ENCODE data around the gene NPHP4. TPM values are rescaled to one million over a fixed set of nuclear protein-coding genes. Genes with fewer than 3 reads are reported as not detected.
A peak's percentile ranks its signal among the peaks of the same experiment; 100 is the strongest.
"Not testable (repeated sequence)": the region's sequence is repeated elsewhere in the genome, so short reads cannot be mapped to it uniquely, and the experiment has no call there.

The NPHP4 gene
- total RNA-seq, 1 experiment from 2014 or later = 1.9 TPM

GRCh38 chr1:5934058-5934884 is 58.0 kb downstream of the NPHP4 start:
- DNase-seq (ENCODE audit: low spot score) = no peak

DNA sequence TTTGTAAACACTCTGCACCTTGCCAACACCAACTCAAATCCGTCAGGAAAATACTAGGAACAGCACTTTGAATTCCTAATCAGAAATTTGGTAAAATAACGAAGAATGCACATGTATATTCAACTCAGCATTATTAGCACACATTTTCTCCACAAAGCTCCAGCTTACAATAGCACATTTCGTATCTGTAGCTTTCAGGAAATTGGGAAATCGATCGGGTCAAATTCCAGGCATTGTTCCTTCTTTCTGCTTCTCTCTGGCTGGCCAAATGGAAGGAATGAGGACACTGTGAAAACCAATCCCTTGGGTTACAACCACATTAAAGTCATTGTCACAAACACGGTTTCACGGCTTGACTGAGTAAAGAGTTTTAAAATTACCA is 58.6 kb downstream of the NPHP4 start:
- no peak for DNase-seq (ENCODE audit: low spot score)

DNA sequence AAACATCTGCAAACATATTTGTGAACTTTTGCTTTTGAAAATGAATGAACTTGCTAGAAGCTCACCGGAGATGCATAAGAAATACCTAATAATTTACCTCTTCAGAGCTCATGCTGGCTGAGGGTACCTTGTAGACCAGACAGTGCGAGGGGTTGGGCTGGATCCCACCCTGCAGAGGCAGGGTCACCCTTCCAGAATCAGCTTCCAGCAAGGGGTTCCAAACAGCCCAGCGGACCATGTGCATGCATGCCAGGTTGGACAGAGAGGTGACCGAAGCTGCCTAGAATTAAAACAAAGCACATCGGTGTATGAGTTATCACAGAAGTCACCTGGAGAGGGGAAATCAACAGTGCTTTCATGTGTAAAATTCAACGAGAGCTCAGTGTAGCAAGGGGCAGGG is 59.2 kb downstream of the NPHP4 start:
- no peak for DNase-seq (ENCODE audit: low spot score)

DNA sequence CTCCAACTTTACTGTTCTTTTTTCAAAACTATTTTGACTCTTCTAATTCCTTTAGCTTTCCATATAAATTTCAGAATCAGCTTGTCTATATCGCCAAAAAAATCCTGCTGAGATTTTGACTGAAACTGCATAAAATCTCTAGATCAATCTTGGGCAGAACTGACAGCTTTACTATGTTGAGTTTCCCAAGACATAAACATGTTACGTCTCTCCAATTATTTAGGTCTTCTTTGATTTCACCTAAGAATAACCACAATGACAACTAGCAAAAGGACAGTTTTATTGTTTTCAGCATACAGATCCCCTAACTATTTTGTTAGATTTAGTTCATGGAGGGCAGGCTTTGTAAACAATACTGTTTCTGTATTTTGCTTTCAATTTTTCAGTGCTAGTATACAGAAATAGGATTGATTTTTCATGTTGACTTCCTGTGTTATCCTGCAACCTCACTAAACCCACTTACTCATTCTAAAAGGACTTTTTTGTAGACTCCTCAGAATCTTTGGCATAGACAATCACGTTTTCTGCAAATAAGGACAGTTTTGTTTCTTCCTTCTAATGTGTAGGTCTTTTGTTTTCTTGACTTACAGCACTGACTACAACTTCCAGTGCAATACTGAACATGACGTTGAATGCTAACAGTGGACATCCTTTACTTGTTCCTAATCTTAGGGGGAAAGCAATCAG is 63.4 kb downstream of the NPHP4 start:
- no peak for DNase-seq (ENCODE audit: low spot score)

DNA sequence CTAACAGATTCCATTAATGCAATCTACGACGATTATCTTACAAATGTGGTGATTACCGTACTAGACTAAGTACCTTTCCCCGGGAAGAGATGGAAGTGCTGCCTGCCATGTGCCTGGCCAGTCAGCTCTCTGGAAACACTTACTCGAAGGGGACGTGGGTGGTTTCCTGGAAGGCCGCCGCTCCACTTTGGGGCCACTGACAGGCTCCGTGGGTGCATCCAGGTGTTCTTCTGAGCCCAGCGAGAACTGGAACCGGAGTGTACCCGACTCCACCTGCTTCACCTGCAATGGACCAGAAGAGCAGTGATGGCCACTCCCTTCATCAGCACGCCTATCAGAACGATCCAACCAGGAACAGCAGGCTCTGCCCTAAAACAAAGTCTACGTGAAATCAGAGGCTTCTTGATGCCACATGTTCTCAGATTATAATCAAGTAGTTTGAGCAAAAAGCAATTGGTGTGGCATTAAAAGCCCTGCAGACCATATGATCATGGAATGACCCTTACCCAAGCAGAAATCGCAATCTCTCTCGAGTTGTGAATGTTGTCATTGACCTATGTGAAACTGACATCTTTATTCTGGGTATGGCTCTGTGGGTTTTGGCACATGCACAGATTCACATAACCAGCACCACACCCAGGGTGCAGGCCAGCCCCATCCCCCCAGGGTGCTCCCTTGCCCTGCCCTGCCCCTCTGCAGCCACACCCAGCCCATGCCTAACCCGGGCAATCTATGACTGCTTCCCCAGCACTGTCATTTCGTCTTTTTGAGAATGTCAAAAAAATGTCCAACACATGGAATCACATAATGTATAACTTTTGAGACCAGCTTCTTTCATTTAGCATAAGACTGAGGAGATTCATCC is 64.5 kb downstream of the NPHP4 start:
- no peak for DNase-seq (ENCODE audit: low spot score)

GRCh38 chr1:5926686-5927435 is 65.4 kb downstream of the NPHP4 start:
- no peak for DNase-seq (ENCODE audit: low spot score)

DNA sequence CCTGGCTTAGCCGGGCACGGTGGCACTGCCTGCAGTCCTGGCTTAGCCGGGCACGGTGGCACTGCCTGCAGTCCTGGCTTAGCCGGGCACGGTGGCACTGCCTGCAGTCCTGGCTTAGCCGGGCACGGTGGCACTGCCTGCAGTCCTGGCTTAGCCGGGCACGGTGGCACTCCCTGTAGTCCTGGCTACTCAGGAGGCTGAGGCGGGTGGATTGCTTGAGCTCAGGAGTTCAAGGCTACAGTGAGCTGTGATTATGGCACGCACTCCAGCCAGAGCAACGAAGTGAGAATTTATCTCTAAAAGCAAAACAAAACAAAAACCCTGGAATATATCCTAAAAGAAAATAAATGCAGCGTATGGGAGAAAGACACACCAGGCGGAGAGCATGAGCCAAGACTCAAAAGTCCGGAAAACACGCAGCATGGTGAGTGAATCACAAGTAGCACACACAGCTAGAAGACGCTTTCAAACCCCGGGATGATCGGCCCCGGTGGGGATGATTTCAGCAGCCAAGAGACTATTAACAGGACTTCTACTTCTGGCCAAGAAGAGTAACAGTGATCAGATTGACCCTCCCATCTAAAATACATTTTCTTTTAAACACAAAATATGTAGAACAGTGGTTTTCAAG is 69.4 kb downstream of the NPHP4 start:
- DNase-seq (ENCODE audit: low spot score) = not testable (repeated sequence)

- no peak for DNase-seq (ENCODE audit: low spot score)
Measured at GRCh38 chr1:5921671-5922070, 70.6 kb downstream of the NPHP4 start.

- DNase-seq (ENCODE audit: low spot score) = no peak
Measured at GRCh38 chr1:5921129-5921528, 71.1 kb downstream of the NPHP4 start.

DNA sequence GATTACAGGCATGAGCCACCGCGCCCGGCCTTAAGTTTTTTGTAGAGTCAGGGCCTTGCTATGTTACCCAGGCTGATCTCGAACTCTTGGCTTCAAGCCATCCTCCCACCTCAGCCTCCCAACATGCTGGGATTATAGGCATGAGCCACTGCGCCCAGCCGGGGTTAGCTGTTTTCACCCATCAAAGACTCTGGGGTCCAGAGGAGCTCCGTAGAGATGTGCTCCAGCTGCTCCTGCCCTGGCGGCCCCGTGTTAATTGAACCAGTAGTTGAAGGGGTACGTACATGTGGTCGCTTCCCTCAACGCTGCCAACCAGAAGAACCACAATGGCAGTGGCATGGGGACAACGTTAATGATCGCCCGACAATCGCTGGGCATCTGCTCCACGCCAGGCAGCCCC is 72.0 kb downstream of the NPHP4 start:
- DNase-seq (ENCODE audit: low spot score) = no peak

DNA sequence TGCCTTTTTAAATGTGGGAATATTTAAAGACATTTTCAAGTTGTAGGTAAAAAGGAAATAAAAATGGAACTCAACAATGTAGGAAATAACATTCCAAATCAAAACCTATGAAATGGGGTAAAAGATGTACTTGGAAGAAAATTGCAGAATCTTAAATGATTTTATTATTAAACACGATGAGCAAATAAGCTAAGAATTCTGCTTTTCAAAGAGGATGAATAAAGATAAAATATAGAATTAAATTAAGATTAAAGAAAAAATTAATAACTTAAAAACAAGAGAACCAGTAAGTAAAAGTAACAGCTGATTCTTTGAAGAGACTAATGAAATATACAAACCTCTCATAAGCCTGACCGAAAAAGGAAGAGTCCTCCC is 74.0 kb downstream of the NPHP4 start:
- no peak for DNase-seq (ENCODE audit: low spot score)

- peak; percentile 1 for DNase-seq (ENCODE audit: low spot score)
Measured at GRCh38 chr1:5917591-5918274, 74.5 kb downstream of the NPHP4 start.

DNA sequence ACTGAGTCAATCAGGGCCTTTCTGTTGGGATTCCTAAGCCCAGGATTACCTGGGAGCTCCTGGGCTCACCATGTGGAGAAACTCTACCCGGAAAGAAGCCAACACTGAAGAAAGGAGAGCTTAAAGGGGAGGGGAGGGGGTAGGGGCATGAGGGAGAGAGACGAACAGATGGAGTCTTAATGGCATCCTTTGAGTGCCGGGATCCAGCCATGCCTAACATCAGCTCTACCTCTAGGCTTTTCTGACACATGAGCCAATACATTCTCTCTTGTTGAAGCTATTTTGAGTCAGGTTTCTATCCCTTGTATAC is 75.0 kb downstream of the NPHP4 start:
- DNase-seq (ENCODE audit: low spot score) = no peak

DNA sequence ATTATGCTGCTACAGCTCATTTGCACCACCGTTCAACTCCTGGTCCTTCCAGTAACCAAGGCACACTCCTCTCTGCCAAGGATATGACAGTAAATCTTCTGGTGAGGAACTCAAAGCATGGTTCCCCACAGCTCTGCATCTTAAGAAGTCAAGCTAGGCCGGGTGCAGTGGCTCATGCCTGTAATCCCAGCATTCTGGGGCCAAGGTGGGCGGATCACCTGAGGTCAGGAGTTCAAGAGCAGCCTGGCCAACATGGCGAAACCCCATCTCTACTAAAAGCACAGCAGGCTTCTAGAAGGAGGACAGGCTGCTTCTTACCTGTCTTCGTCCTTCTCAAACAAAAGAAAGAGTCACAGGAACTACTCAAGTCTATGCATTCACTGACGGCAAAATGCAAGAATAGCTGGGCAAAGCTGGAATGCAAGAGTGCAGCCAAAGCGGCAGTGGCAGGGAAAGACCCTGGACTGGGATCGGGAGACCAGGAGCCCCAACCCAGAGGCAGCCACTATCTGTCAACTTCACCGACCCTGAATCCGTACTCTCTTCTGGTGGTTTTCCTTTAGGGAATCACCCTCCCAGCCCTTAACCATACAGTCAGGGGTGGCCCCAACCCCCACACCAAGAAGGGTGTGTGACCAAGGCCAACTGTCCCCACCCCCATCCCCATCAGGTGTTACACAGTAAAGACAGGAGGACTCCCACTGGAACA is 75.5 kb downstream of the NPHP4 start:
- DNase-seq (ENCODE audit: low spot score) = no peak

- DNase-seq (ENCODE audit: low spot score) = peak; percentile 8
Measured at GRCh38 chr1:5915587-5916571, 76.3 kb downstream of the NPHP4 start.

GRCh38 chr1:5914676-5915365 is 77.4 kb downstream of the NPHP4 start:
- DNase-seq (ENCODE audit: low spot score) = no peak

- no peak for DNase-seq (ENCODE audit: low spot score)
Measured at GRCh38 chr1:5913876-5914275, 78.3 kb downstream of the NPHP4 start.
